ENCODE data around the gene CIAO3.

GRCh38 chr16:766820-767640, 26.2 kb upstream of the CIAO3 start:
- TF ChIP-seq CTCF (IDR thresholded peaks at IDR 0.05) (no peak), POLR2A (IDR thresholded peaks at IDR 0.05) (no peak), POLR2AphosphoS5 (IDR thresholded peaks at IDR 0.05) (no peak)

All from prostate gland (tissue), 2 donors.